Cardiac muscle cell (in vitro differentiated cells and primary cell): ENCODE results near the gene TRIO. TPM values are rescaled to one million over a fixed set of nuclear protein-coding genes. Genes with fewer than 3 reads are reported as not detected.

ENCODE experiments used
- DNase-seq, 2 donors: peaks; one replicate each; pipeline versions ENCODE4 v3.0.0 to v3.0.0-alpha.2; 2010 to 2017; ENCODE audit warnings: low read depth in 1 of 2, low spot score in 1 of 2
- H3K27ac ChIP-seq: fragments of 200-600 bp; sonication (generic); 2 replicates; pipeline ENCODE4 v1.5.1; 2016
- H3K27me3 ChIP-seq: fragments of 200-600 bp; sonication (generic); 2 replicates; pipeline ENCODE4 v1.6.0; 2016; ENCODE audit warnings: control low read depth
- H3K36me3 ChIP-seq: fragments of 200-600 bp; sonication (generic); 2 replicates; pipeline ENCODE4 v1.5.1; 2016; ENCODE audit warnings: control low read depth
- H3K4me1 ChIP-seq: fragments of 200-600 bp; sonication (generic); 2 replicates; pipeline ENCODE4 v1.8.1; 2017; ENCODE audit warnings: low read depth, mild to moderate bottlenecking, mixed run types
- H3K4me3 ChIP-seq: fragments of 200-600 bp; sonication (generic); 2 replicates; pipeline ENCODE4 v1.5.1; 2016; ENCODE audit warnings: mild to moderate bottlenecking
- H3K9me3 ChIP-seq: fragments of 200-600 bp; sonication (generic); 2 replicates; pipeline ENCODE4 v1.5.1; 2017; ENCODE audit warnings: low read depth, mild to moderate bottlenecking, control low read depth
- CTCF ChIP-seq: IDR thresholded peaks from 2 replicates; pipeline ENCODE4 v1.5.1; 2012; ENCODE audit warnings: low read depth, mild to moderate bottlenecking, low read length
- polyA plus RNA-seq: library from polyadenylated mRNA; unstranded; fragments of >200 nt; fragmentation: Nextera tagmentation; extraction: Ambion mirVana; gene quantifications from 2 replicates; pipeline ENCODE4 v1.2.1, GENCODE V29; 2016
- total RNA-seq: library from RNA; depleted of rRNA; stranded (reverse); fragments of >200 nt; gene quantifications from 2 replicates; pipeline ENCODE4 v1.2.3, GENCODE V29; 2016

TRIO gene
- total and polyA plus RNA-seq, 2 experiments from 2014 or later, result 15.5 to 104 TPM

GRCh38 chr5:14297697-14298096 lies 154.6 kb downstream of the TRIO start:
- TF ChIP-seq CTCF, result no peak
- Histone ChIP-seq H3K9me3 (no peaks in the 10 kb centered on the region), H3K36me3 (no peaks in the 10 kb centered on the region), H3K4me3 (no peak overlapping the region), H3K27ac (no peak overlapping the region), H3K27me3 (no peaks in the 10 kb centered on the region), H3K4me1 (peaks cover under 1% of the 10 kb centered on the region)
- no peak for DNase-seq

GRCh38 chr5:14298126-14298847 lies 155.1 kb downstream of the TRIO start:
- Histone ChIP-seq H3K9me3 (no peaks in the 10 kb centered on the region), H3K27ac (no peak overlapping the region), H3K4me1 (no peaks in the 10 kb centered on the region), H3K36me3 (no peaks in the 10 kb centered on the region), H3K4me3 (no peak overlapping the region), H3K27me3 (no peaks in the 10 kb centered on the region)
- peak in 1 of 2 donors; percentile 63 for DNase-seq
- no peak for TF ChIP-seq CTCF

GRCh38 chr5:14299666-14300065 lies 156.5 kb downstream of the TRIO start:
- DNase-seq, result no peak
- Histone ChIP-seq H3K9me3 (no peaks in the 10 kb centered on the region), H3K4me3 (no peak overlapping the region), H3K4me1 (no peaks in the 10 kb centered on the region), H3K27ac (no peak overlapping the region), H3K36me3 (no peaks in the 10 kb centered on the region), H3K27me3 (no peaks in the 10 kb centered on the region)
- TF ChIP-seq CTCF, result no peak

- Histone ChIP-seq H3K4me3 (no peak overlapping the region), H3K4me1 (no peaks in the 10 kb centered on the region), H3K27me3 (no peaks in the 10 kb centered on the region), H3K36me3 (peaks cover 7% of the 10 kb centered on the region), H3K9me3 (no peaks in the 10 kb centered on the region), H3K27ac (no peak overlapping the region)
- TF ChIP-seq CTCF, result no peak
- DNase-seq, result no peak
These were observed 158.0 kb downstream of the TRIO start for GRCh38 chr5:14301186-14301585.

- DNase-seq, result no peak
- peaks cover 7% of the 10 kb centered on the region for H3K36me3 ChIP-seq
- no peaks in the 10 kb centered on the region for H3K9me3 ChIP-seq
- no peak overlapping the region for H3K4me3 ChIP-seq
- no peak overlapping the region for H3K27ac ChIP-seq
- no peaks in the 10 kb centered on the region for H3K4me1 ChIP-seq
- no peaks in the 10 kb centered on the region for H3K27me3 ChIP-seq
- TF ChIP-seq CTCF, result no peak
These were observed 159.2 kb downstream of the TRIO start for GRCh38 chr5:14302330-14302729.
